ENCODE measurements around the gene ZNF808. TPM values are rescaled to one million over a fixed set of nuclear protein-coding genes. Genes with fewer than 3 reads are reported as not detected.
"Not testable (repeated sequence)": the region's sequence is repeated elsewhere in the genome, so short reads cannot be mapped to it uniquely, and the experiment has no call there.

ZNF808 gene
- total RNA-seq, 1 experiment from 2014 or later: 19.8 TPM

- no peak for DNase-seq
- CTCF ChIA-PET: no interaction called here
- POLR2A ChIA-PET: no interaction called here
- Histone ChIP-seq H3K27me3 (replicated peaks; ENCODE audit: control insufficient read depth, insufficient read depth, low read length) (no peaks in the 10 kb centered on the region), H3K4me3 (ENCODE audit: low read depth, low read length) (no peak overlapping the region), H3K9me3 (no peaks in the 10 kb centered on the region), H3K4me1 (no peaks in the 10 kb centered on the region), H3K36me3 (ENCODE audit: control insufficient read depth, insufficient read depth, low read length) (no peaks in the 10 kb centered on the region)
- no peaks in the 10 kb centered on the region for H3K4me1 Mint-ChIP-seq (ENCODE audit: low read depth, unreplicated experiment)
- H3K4me3 Mint-ChIP-seq (ENCODE audit: unreplicated experiment): no peak overlapping the region
- no peak for TF ChIP-seq CTCF (IDR thresholded peaks at IDR 0.05; ENCODE audit: insufficient read depth in 1 of 2, low read depth in 1 of 2, low read length in 1 of 2, severe bottlenecking in 1 of 2, unreplicated experiment in 1 of 2)
- H3K9me3 Mint-ChIP-seq (ENCODE audit: unreplicated experiment): peaks cover 35% of the 10 kb centered on the region
- H3K27ac Mint-ChIP-seq (ENCODE audit: unreplicated experiment): no peak overlapping the region
- no peaks in the 10 kb centered on the region for H3K27me3 Mint-ChIP-seq (ENCODE audit: insufficient read depth, unreplicated experiment)
- H3K36me3 Mint-ChIP-seq (ENCODE audit: insufficient read depth, unreplicated experiment): peaks cover 6% of the 10 kb centered on the region
- intact Hi-C loops (cut with micrococcal nuclease; ENCODE audit: unreplicated experiment): no loop called here
- no TSS peak for BruUV-seq (replicated peaks)
Measured at GRCh38 chr19:52498571-52498970, 28.9 kb upstream of the ZNF808 start.

- H3K36me3 ChIP-seq (ENCODE audit: control insufficient read depth, insufficient read depth, low read length); H3K27me3 ChIP-seq (replicated peaks; ENCODE audit: control insufficient read depth, insufficient read depth, low read length); H3K27me3 Mint-ChIP-seq (ENCODE audit: insufficient read depth, unreplicated experiment); H3K27ac Mint-ChIP-seq (ENCODE audit: unreplicated experiment); H3K9me3 ChIP-seq; POLR2A ChIA-PET; CTCF ChIA-PET; H3K4me1 ChIP-seq; intact Hi-C loops (cut with micrococcal nuclease; ENCODE audit: unreplicated experiment); H3K4me1 Mint-ChIP-seq (ENCODE audit: low read depth, unreplicated experiment); H3K4me3 ChIP-seq (ENCODE audit: low read depth, low read length); H3K36me3 Mint-ChIP-seq (ENCODE audit: insufficient read depth, unreplicated experiment); DNase-seq; H3K4me3 Mint-ChIP-seq (ENCODE audit: unreplicated experiment); BruUV-seq (replicated peaks): not testable (repeated sequence)
- H3K9me3 Mint-ChIP-seq (ENCODE audit: unreplicated experiment): peaks cover 19% of the 10 kb centered on the region
Measured at GRCh38 chr19:52500474-52500873, 27.0 kb upstream of the ZNF808 start.

GRCh38 chr19:52500991-52501390, 26.5 kb upstream of the ZNF808 start:
- CTCF ChIA-PET; intact Hi-C loops (cut with micrococcal nuclease; ENCODE audit: unreplicated experiment); H3K27me3 ChIP-seq (replicated peaks; ENCODE audit: control insufficient read depth, insufficient read depth, low read length); H3K4me3 ChIP-seq (ENCODE audit: low read depth, low read length); H3K27ac Mint-ChIP-seq (ENCODE audit: unreplicated experiment); POLR2A ChIA-PET; H3K4me1 ChIP-seq; H3K36me3 Mint-ChIP-seq (ENCODE audit: insufficient read depth, unreplicated experiment); H3K9me3 ChIP-seq; DNase-seq; H3K27me3 Mint-ChIP-seq (ENCODE audit: insufficient read depth, unreplicated experiment); H3K4me1 Mint-ChIP-seq (ENCODE audit: low read depth, unreplicated experiment); H3K4me3 Mint-ChIP-seq (ENCODE audit: unreplicated experiment); BruUV-seq (replicated peaks); H3K36me3 ChIP-seq (ENCODE audit: control insufficient read depth, insufficient read depth, low read length): not testable (repeated sequence)
- H3K9me3 Mint-ChIP-seq (ENCODE audit: unreplicated experiment): peaks cover 16% of the 10 kb centered on the region

- H3K36me3 ChIP-seq (ENCODE audit: control insufficient read depth, insufficient read depth, low read length): no peaks in the 10 kb centered on the region
- no peak overlapping the region for H3K27ac Mint-ChIP-seq (ENCODE audit: unreplicated experiment)
- no peaks in the 10 kb centered on the region for H3K36me3 Mint-ChIP-seq (ENCODE audit: insufficient read depth, unreplicated experiment)
- H3K4me3 ChIP-seq (ENCODE audit: low read depth, low read length): no peak overlapping the region
- intact Hi-C loops (cut with micrococcal nuclease; ENCODE audit: unreplicated experiment): no loop called here
- H3K4me1 Mint-ChIP-seq (ENCODE audit: low read depth, unreplicated experiment): no peaks in the 10 kb centered on the region
- ChIA-PET CTCF (no interaction called here), POLR2A (no interaction called here)
- H3K27me3 Mint-ChIP-seq (ENCODE audit: insufficient read depth, unreplicated experiment): no peaks in the 10 kb centered on the region
- no peak for DNase-seq
- no peaks in the 10 kb centered on the region for H3K4me1 ChIP-seq
- peaks cover 11% of the 10 kb centered on the region for H3K9me3 ChIP-seq
- H3K27me3 ChIP-seq (replicated peaks; ENCODE audit: control insufficient read depth, insufficient read depth, low read length): no peaks in the 10 kb centered on the region
- H3K9me3 Mint-ChIP-seq (ENCODE audit: unreplicated experiment): peaks cover 13% of the 10 kb centered on the region
- BruUV-seq (replicated peaks): no TSS peak
- no peak overlapping the region for H3K4me3 Mint-ChIP-seq (ENCODE audit: unreplicated experiment)
- no peak for TF ChIP-seq CTCF (IDR thresholded peaks at IDR 0.05; ENCODE audit: insufficient read depth in 1 of 2, low read depth in 1 of 2, low read length in 1 of 2, severe bottlenecking in 1 of 2, unreplicated experiment in 1 of 2)
Measured at GRCh38 chr19:52507266-52507665, 20.2 kb upstream of the ZNF808 start.

Data from Caco-2 (cell line).